T-helper 1 cell treated with Interleukin-12 subunit alpha and Interleukin-12 subunit beta and Interleukin-4 antibody, amounts not matched to agents 30 μg/mL and 1 μg/mL, for 36 hours (primary cell): ENCODE results near the gene CADM3.

Experiments
- H3K27ac Mint-ChIP-seq: one replicate; pipeline ENCODE4 v1.8.0; 2021; ENCODE audit warnings: mild to moderate bottlenecking, mixed read lengths
- H3K27me3 Mint-ChIP-seq: one replicate; pipeline ENCODE4 v1.8.0; 2021; ENCODE audit warnings: low read depth, mixed read lengths
- H3K36me3 Mint-ChIP-seq: one replicate; pipeline ENCODE4 v1.8.0; 2021; ENCODE audit warnings: low read depth, mixed read lengths
- H3K4me1 Mint-ChIP-seq: one replicate; pipeline ENCODE4 v1.8.0; 2021; ENCODE audit warnings: low read depth, mixed read lengths
- H3K4me3 Mint-ChIP-seq: one replicate; pipeline ENCODE4 v1.8.0; 2021; ENCODE audit warnings: mild to moderate bottlenecking, moderate library complexity, mixed read lengths
- H3K9me3 Mint-ChIP-seq: one replicate; pipeline ENCODE4 v1.8.0; 2021; ENCODE audit warnings: mixed read lengths

The CADM3 gene

DNA sequence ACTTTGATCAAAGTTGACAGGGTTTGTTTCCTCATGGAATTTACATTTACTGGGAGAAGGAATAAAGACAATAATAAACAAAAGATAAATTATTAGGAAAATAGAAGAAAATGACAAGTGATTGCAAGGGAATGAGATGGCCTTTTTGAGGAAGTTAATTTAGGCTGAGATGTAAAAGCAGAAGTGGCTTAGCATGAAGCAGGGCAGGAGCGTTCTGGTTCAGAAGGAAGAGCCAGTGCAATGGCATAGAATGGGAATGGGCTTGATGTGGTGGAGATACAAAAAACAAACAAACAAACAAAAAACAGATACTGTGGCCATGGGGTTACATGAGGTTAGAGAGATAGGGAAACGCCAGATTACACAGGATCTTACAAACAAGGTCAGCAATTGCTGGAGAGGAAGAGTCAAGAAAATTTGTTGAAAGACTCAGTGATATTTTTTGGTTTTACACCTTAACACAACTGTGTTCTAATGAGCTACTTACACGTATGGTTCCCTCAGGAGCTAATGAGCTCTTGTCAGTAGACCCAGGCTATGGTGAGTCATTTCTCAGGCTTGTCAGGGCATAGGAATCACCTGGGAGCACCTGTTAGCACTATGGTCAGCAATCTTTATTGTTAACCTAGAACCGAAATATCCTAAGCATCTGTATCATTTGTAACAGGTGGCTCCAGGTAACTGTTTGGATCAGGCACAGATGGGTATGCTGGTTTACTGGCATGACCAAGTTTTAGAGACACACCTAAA lies 8.7 kb upstream of the CADM3 start:
- Mint-ChIP-seq H3K27ac (no peak overlapping the region), H3K4me1 (peaks cover 2% of the 10 kb centered on the region), H3K9me3 (no peaks in the 10 kb centered on the region), H3K36me3 (no peaks in the 10 kb centered on the region), H3K4me3 (no peak overlapping the region), H3K27me3 (peaks cover 33% of the 10 kb centered on the region)

DNA sequence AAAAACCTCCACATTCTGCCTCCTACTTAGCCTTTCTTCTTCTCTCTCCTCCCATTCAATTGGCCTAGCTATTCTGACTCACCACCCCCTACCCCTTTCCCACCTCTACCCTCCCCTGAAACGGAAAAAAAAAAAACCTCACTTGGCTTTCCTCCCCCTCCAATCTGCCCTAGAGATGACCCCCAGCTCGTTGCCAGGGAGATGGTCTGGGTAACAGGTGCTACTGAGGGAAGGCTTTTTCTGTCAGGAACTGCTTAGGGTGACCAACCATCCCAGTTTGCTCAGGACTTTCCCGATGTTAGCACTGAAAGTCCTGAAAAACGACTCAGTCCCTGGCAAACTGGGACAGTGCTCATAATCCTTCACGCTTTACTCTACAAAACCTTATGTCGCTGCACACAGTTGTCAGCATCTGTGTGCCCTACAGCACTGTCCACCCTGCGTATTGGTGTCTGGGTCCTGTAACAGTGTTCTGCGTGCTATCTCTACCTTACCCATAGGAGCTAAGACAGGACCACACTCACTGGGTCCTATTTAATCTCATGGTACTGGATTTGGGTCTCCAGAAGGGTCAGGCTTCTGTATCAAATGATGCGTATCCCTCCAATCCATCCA lies 7.7 kb upstream of the CADM3 start:
- no peaks in the 10 kb centered on the region for H3K36me3 Mint-ChIP-seq

DNA sequence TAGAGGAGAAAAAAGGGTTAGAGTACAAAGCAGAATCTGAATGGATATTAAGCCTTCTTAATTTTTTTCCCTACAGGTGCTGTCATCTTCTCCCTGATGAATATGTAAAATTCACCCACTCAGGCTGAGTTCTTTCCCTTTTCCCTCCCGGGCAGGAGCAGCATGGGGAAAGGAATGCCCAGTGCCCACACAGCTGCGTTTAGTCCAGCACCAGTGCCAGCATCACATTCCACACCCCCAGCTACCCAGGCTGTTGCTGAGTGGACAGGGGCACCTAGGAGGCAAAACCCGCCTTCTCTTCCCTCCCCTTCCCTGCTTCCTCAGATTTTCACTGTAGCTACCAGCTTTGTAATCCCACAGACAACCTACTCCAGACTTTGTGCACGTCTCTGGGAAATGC lies 3.4 kb upstream of the CADM3 start:
- Mint-ChIP-seq H3K27me3 (peaks cover 53% of the 10 kb centered on the region), H3K9me3 (no peaks in the 10 kb centered on the region), H3K36me3 (peaks cover 2% of the 10 kb centered on the region), H3K4me1 (peaks cover 3% of the 10 kb centered on the region), H3K4me3 (no peak overlapping the region), H3K27ac (no peak overlapping the region)

More for the DNA sequence above, 7.7 kb upstream of the CADM3 start:
- Mint-ChIP-seq H3K9me3 (no peaks in the 10 kb centered on the region), H3K27ac (no peak overlapping the region), H3K4me3 (no peak overlapping the region), H3K27me3 (peaks cover 37% of the 10 kb centered on the region), H3K4me1 (peaks cover 2% of the 10 kb centered on the region)

DNA sequence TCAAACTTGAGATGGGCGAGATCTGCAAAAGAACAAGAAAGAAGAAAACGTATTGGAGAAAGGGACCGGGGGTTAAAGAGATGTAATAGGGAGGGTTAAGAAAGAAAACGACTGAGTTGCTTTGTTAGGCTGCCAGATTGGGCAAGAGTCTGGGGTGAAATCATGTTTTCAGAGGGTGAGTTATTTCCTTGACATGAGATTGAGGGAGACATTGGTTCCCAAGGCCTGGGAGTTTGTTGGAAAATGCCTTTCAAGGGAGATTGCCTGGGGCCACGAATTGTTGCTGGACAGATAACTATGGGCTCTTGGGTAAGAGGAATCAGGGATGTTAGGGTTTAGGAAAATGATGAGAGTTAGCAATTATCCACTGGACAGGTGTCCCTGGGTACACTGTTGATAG lies 776 bp upstream of the CADM3 start:
- Mint-ChIP-seq H3K27me3 (peaks cover 71% of the 10 kb centered on the region), H3K36me3 (peaks cover 2% of the 10 kb centered on the region), H3K9me3 (no peaks in the 10 kb centered on the region), H3K27ac (no peak overlapping the region), H3K4me1 (peaks cover 3% of the 10 kb centered on the region), H3K4me3 (no peak overlapping the region)

DNA sequence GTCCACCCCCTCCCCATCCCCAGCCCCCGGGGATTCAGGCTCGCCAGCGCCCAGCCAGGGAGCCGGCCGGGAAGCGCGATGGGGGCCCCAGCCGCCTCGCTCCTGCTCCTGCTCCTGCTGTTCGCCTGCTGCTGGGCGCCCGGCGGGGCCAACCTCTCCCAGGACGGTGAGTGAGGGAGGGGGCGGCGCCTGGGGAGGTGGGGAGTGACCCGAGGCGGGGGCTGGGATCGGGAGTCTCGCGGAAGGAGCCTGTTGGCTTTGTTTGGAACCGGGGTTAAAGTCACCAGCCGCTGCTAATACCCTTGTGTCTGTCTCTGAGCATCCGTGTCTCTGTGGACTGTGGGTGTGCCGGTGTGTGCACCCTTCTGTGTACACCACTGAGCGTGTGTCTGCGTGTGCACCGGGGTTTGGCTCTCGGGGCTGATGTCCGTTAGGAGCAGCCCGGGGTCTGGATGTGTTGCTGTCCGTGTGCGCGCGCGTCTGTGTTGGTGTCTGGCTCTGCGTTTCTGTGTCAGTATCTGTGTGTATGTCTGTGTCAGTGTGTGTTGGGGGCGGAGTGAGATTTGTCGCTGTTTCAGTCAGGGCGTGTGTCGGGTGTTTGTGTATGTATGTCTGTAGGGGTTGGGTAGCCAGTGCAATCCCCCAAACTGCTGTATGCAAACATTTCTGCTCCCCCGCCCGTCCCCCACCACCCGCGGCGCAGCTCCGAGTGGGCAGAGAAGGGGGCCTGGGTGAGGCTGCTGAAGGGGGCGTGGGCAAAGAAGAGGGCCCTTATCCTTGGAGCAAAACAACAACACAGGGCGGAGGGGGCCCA lies 480 bp downstream of the CADM3 start:
- H3K27ac Mint-ChIP-seq = no peak overlapping the region
- H3K4me3 Mint-ChIP-seq = no peak overlapping the region
- no peaks in the 10 kb centered on the region for H3K9me3 Mint-ChIP-seq
- H3K4me1 Mint-ChIP-seq = peaks cover 3% of the 10 kb centered on the region
- H3K27me3 Mint-ChIP-seq = peaks cover 66% of the 10 kb centered on the region
- peaks cover 2% of the 10 kb centered on the region for H3K36me3 Mint-ChIP-seq

DNA sequence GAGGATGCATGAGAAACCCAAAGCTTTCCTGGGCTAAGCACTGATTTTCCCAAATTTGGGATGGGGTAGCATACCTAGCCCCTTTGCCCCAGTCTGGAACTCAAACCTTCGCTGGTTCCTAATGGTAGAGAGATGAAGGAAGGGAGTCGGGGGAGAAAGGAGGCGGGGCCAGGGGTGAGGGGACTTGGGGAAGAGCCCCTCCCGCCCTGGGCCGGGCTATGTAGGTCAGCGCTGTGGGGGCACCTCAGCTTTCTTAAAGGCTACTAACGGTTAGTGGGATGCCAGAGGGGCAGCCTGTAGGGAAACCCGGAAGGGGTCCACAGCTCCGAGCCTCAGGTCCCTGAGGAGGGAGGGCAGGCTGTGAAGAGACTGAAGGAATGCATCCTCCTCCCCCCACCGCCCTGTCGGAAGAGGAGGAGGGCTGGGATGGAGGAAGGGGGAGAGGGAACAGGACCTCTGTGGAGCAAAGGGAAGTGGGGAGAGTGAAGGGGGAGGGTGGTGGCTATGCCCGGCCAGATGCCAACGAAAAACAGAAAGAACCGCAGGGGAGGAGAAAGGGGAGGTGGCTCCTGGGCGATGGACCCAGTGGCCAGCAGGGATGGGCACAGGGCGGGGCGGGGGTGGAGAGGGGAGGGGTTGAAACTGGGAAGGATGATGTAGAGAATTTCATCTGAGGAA lies 1.3 kb downstream of the CADM3 start:
- Mint-ChIP-seq H3K9me3 (no peaks in the 10 kb centered on the region), H3K27me3 (peaks cover 63% of the 10 kb centered on the region), H3K4me1 (peaks cover 3% of the 10 kb centered on the region), H3K4me3 (no peak overlapping the region), H3K27ac (no peak overlapping the region), H3K36me3 (peaks cover 2% of the 10 kb centered on the region)

DNA sequence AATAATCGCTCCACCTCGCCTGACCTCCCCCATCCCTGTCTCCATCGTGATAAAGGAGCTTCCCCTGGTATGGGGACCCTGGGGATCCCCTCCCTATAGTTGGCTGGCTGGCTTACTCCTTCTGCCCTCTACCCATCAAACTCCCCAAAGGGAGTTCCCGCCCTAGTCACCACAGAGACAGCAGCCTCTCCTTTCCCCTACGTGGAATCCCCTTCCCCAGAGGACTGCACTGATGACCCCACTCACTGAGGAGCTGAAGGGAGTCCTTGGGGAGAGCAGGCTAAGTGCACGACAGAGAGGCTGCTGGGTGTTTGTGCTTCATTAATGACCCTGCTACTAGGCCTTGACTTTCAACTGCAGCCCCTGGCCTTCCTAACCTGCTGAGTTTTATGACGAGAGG lies 1.9 kb downstream of the CADM3 start:
- H3K4me1 Mint-ChIP-seq = peaks cover 3% of the 10 kb centered on the region
- H3K27me3 Mint-ChIP-seq = peaks cover 58% of the 10 kb centered on the region
- no peak overlapping the region for H3K27ac Mint-ChIP-seq
- peaks cover 2% of the 10 kb centered on the region for H3K36me3 Mint-ChIP-seq
- H3K4me3 Mint-ChIP-seq = no peak overlapping the region
- H3K9me3 Mint-ChIP-seq = no peaks in the 10 kb centered on the region

- H3K27ac Mint-ChIP-seq = no peak overlapping the region
- peaks cover 3% of the 10 kb centered on the region for H3K4me1 Mint-ChIP-seq
- no peaks in the 10 kb centered on the region for H3K9me3 Mint-ChIP-seq
- H3K4me3 Mint-ChIP-seq = no peak overlapping the region
- peaks cover 2% of the 10 kb centered on the region for H3K36me3 Mint-ChIP-seq
- H3K27me3 Mint-ChIP-seq = peaks cover 43% of the 10 kb centered on the region
Measured at GRCh38 chr1:159175571-159175970, 4.2 kb downstream of the CADM3 start.

DNA sequence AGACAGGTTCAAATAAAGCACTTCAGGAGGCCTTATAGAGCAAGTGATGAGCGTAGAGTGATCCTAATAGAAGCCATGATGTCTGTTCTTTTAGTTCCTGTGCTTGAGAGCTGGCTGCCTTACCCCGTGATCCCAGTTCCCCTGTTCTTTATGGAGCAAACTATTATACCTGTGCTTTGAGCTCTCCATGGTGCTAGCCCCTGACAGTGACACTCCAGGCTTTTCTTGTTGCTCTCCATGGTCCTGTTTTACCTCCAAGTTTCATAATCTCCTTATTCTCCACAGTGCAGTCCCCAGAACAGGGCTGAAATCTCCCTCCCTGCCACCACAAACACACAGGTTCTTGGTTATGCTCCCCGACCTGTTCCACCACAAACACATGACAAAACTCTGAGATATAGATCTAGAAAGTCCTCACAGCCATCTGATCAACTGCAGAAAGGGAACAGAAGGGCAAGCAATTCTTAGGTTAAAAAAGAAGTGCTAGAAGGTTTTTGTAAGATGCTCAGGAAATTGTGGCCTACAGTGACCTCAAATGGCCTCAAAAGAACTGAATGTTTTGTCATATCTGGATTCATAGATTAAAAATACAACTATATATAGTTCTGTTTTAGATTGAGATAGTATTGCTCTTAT lies 6.0 kb downstream of the CADM3 start:
- Mint-ChIP-seq H3K27ac (no peak overlapping the region), H3K9me3 (no peaks in the 10 kb centered on the region), H3K4me1 (no peaks in the 10 kb centered on the region), H3K4me3 (no peak overlapping the region), H3K36me3 (no peaks in the 10 kb centered on the region), H3K27me3 (peaks cover 43% of the 10 kb centered on the region)

DNA sequence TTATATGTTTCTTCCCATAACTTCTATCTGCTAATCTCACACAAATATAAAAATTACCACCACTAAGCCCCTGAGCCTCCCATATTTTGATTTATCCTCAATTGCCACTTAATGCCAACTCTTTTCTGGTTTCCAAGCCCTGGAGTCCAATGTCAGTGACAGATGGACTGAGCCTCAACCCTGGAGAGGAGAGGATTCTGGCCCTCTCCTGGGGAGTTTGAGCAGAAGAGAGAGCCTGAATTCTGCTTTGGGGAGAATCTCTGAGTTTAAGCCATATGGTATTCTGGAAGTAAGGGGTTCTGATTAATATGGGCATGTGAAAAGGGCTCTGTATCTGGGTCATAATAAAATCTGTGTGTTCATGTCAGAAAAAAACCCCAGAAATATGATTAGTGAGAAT lies 8.5 kb downstream of the CADM3 start:
- Mint-ChIP-seq H3K4me3 (no peak overlapping the region), H3K36me3 (no peaks in the 10 kb centered on the region), H3K4me1 (no peaks in the 10 kb centered on the region), H3K27me3 (peaks cover 26% of the 10 kb centered on the region), H3K27ac (no peak overlapping the region), H3K9me3 (no peaks in the 10 kb centered on the region)

DNA sequence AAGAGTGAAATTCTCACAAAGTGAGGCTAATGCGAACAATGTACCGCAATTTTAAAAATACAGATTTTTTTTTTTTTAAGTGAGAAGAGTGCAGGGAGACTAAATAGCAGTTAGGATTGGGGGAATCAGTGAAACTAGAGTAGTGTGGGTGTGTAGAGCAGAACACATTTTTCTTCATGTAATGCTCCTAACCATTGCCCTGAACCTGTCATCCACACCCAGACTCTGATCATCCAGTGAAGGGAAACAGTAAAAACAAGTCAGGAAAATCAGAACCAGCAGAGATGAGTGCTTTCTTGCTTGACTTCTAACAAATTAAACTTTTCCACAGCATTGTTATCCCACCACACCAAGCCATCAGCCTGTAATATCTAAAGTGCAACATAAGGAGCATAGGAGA lies 9.1 kb downstream of the CADM3 start:
- no peak overlapping the region for H3K27ac Mint-ChIP-seq
- no peaks in the 10 kb centered on the region for H3K9me3 Mint-ChIP-seq
- H3K36me3 Mint-ChIP-seq = no peaks in the 10 kb centered on the region
- H3K4me3 Mint-ChIP-seq = no peak overlapping the region
- peaks cover 22% of the 10 kb centered on the region for H3K27me3 Mint-ChIP-seq
- no peaks in the 10 kb centered on the region for H3K4me1 Mint-ChIP-seq

DNA sequence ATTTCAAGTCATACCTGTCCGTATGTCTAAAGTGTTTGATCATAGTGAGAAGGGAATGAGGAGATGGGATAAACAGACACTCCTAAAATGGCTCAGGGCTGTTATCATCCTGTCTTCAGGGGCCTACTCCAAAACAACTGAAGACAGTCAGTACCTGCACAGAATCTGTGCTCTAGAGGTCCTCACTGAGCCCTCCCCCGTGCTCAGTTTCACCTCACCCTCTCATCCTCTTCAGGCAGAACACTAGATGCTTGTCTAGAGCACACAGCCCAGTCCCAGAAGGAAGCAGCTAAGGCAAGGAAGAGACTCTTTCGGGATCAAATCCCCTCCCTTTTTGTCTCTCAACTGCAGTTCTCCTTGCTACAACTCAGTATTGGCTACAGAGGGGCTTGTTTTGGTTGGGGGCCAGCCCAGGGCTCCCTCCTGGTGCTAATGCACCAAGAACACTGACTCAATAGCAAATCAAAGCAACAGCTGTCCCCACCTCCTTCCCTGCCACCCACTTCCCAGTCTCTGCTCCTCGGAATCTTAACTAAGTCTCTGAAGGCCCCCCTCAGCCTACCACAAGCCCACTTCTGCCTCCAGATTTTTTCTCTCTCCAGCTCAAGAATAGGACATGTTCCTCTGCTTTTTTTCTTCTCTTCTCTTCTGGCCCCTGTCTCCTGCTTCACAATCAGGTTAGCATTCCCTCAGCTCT lies 10.1 kb downstream of the CADM3 start:
- Mint-ChIP-seq H3K4me1 (no peaks in the 10 kb centered on the region), H3K27ac (no peak overlapping the region), H3K27me3 (peaks cover 24% of the 10 kb centered on the region), H3K36me3 (no peaks in the 10 kb centered on the region), H3K4me3 (no peak overlapping the region), H3K9me3 (no peaks in the 10 kb centered on the region)

DNA sequence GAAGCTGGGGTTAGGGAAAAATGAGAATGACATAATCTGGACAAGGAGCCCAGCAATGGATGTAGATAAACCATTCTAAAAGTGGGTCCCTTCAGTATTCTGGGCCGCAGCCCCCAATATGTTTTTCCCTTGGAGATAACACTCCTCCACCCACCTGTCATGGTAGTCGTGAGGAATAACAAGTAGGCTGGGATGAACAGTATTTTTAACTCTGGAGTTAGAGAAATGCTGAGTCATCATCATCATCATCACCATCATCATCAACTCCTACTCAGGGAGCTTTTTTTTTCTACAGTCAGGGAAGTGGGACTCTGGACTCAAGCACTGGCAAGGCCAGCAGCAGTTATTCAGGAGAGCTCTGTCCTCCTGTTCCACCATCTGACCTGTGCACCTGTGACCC lies 12.8 kb downstream of the CADM3 start:
- Mint-ChIP-seq H3K9me3 (no peaks in the 10 kb centered on the region), H3K27ac (no peak overlapping the region), H3K36me3 (no peaks in the 10 kb centered on the region), H3K4me1 (peaks cover 2% of the 10 kb centered on the region), H3K27me3 (peaks cover 48% of the 10 kb centered on the region), H3K4me3 (no peak overlapping the region)

- no peaks in the 10 kb centered on the region for H3K36me3 Mint-ChIP-seq
- H3K4me1 Mint-ChIP-seq = peaks cover 2% of the 10 kb centered on the region
Measured at GRCh38 chr1:159185121-159185520, 13.7 kb downstream of the CADM3 start.

More at GRCh38 chr1:159185121-159185520, 13.7 kb downstream of the CADM3 start:
- Mint-ChIP-seq H3K27ac (no peak overlapping the region), H3K9me3 (no peaks in the 10 kb centered on the region), H3K4me3 (no peak overlapping the region), H3K27me3 (peaks cover 57% of the 10 kb centered on the region)
